ENCODE results near the gene IL23R. TPM values are rescaled to one million over a fixed set of nuclear protein-coding genes. Genes with fewer than 3 reads are reported as not detected.

The IL23R gene
- total and polyA plus RNA-seq, 2 donors (not counting 1 experiment from before 2014, with no cell fraction given), result not detected

GRCh38 chr1:67192902-67193301, 26.6 kb downstream of the IL23R start:
- Histone ChIP-seq H3K9me3 (ENCODE audit: control extremely low read depth in 1 of 3, control insufficient read depth in 2 of 3, insufficient read depth in 1 of 3, low read length in 2 of 3) (no peaks in the 10 kb centered on the region), H3K4me2 (replicated peaks; ENCODE audit: low read depth, low read length, poor library complexity, severe bottlenecking) (no peak overlapping the region), H3K27ac (ENCODE audit: low read length in 2 of 2) (no peak overlapping the region), H3K4me1 (ENCODE audit: control insufficient read depth in 2 of 2, insufficient read depth in 2 of 2, low read length in 2 of 2) (no peaks in the 10 kb centered on the region), H3K36me3 (replicated peaks in 1 of 2; ENCODE audit: control extremely low read depth in 1 of 2, control insufficient read depth in 1 of 2, extremely low read depth in 1 of 2, insufficient read depth in 2 of 2, low read length in 1 of 2) (no peaks in the 10 kb centered on the region), H4K20me1 (ENCODE audit: control insufficient read depth, insufficient read depth, low read length, poor library complexity, severe bottlenecking) (no peaks in the 10 kb centered on the region), H3K27me3 (replicated peaks in 1 of 4; ENCODE audit: control extremely low read depth in 1 of 4, control insufficient read depth in 3 of 4, insufficient read depth in 4 of 4, low read length in 3 of 4) (no peaks in the 10 kb centered on the region), H3K4me3 (ENCODE audit: control extremely low read depth in 1 of 5, extremely low read depth in 1 of 5, insufficient read depth in 1 of 5, low read depth in 2 of 5, low read length in 4 of 5) (no peak overlapping the region), H3K79me2 (ENCODE audit: control insufficient read depth, insufficient read depth, low read length) (no peaks in the 10 kb centered on the region), H2AFZ (ENCODE audit: insufficient read depth, low read depth, low read length, poor library complexity, severe bottlenecking) (no peak overlapping the region), H3K9ac (ENCODE audit: low read length) (no peak overlapping the region)
- CTCF ChIA-PET, result no interaction called here
- Mint-ChIP-seq H3K27me3 (peaks cover 9% of the 10 kb centered on the region), H3K4me1 (no peaks in the 10 kb centered on the region), H3K4me3 (no peak overlapping the region), H3K27ac (no peak overlapping the region), H3K9me3 (ENCODE audit: insufficient read depth) (no peaks in the 10 kb centered on the region)
- DNase-seq, result no peak
- TF ChIP-seq CTCF (IDR thresholded peaks at IDR 0.05), result no peak
- TF ChIP-seq EZH2 (IDR thresholded peaks at IDR 0.05; ENCODE audit: borderline replicate concordance, insufficient read depth, low read depth, low read length, poor library complexity, severe bottlenecking), result no peak
- intact Hi-C loops (cut with micrococcal nuclease), result no loop called here
- 100% methylated on average over 1 of the region's 1 CpG for WGBS (ENCODE audit: insufficient coverage)
- POLR2A ChIA-PET, result no interaction called here
- no peak for ATAC-seq (ENCODE audit: low read depth)

DNA sequence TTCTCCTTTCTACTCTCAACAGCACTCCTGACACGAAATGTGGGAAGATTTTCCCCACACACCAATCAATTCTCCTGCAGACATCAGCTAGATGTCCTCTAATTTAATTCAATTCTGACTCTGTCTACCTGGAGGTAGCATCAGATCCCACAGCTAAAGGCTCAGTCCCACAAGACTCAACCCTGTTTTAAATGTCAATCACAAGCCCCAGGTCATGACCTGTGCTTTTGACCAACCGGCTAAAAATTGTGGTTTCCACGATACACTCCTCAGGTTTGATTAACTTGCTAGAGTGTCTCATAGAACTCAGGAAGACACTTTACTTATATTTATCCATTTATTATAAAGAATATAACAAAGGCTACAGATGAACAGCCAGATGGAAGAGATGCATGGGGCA, 27.4 kb downstream of the IL23R start:
- POLR2A ChIA-PET, result no interaction called here
- WGBS (ENCODE audit: insufficient coverage), result no CpG with 5 or more reads among the region's 3 CpGs
- H3K79me2 ChIP-seq (ENCODE audit: control insufficient read depth, insufficient read depth, low read length), result no peaks in the 10 kb centered on the region
- no peaks in the 10 kb centered on the region for H3K9me3 Mint-ChIP-seq (ENCODE audit: insufficient read depth)
- H3K4me1 ChIP-seq (ENCODE audit: control insufficient read depth in 2 of 2, insufficient read depth in 2 of 2, low read length in 2 of 2), result no peaks in the 10 kb centered on the region
- no peak overlapping the region for H3K4me3 ChIP-seq (ENCODE audit: control extremely low read depth in 1 of 5, extremely low read depth in 1 of 5, insufficient read depth in 1 of 5, low read depth in 2 of 5, low read length in 4 of 5)
- CTCF ChIA-PET, result no interaction called here
- H3K27me3 Mint-ChIP-seq, result peaks cover 9% of the 10 kb centered on the region
- intact Hi-C loops (cut with micrococcal nuclease), result no loop called here
- no peak overlapping the region for H3K4me2 ChIP-seq (replicated peaks; ENCODE audit: low read depth, low read length, poor library complexity, severe bottlenecking)
- TF ChIP-seq CTCF (IDR thresholded peaks at IDR 0.05), result no peak
- TF ChIP-seq EZH2 (IDR thresholded peaks at IDR 0.05; ENCODE audit: borderline replicate concordance, insufficient read depth, low read depth, low read length, poor library complexity, severe bottlenecking), result no peak
- H3K9me3 ChIP-seq (ENCODE audit: control extremely low read depth in 1 of 3, control insufficient read depth in 2 of 3, insufficient read depth in 1 of 3, low read length in 2 of 3), result no peaks in the 10 kb centered on the region
- H3K9ac ChIP-seq (ENCODE audit: low read length), result no peak overlapping the region
- no peaks in the 10 kb centered on the region for H3K36me3 ChIP-seq (replicated peaks in 1 of 2; ENCODE audit: control extremely low read depth in 1 of 2, control insufficient read depth in 1 of 2, extremely low read depth in 1 of 2, insufficient read depth in 2 of 2, low read length in 1 of 2)
- H3K27ac ChIP-seq (ENCODE audit: low read length in 2 of 2), result no peak overlapping the region
- H3K4me3 Mint-ChIP-seq, result no peak overlapping the region
- no peak overlapping the region for H2AFZ ChIP-seq (ENCODE audit: insufficient read depth, low read depth, low read length, poor library complexity, severe bottlenecking)
- ATAC-seq (ENCODE audit: low read depth) (no peak), DNase-seq (no peak)
- no peaks in the 10 kb centered on the region for H4K20me1 ChIP-seq (ENCODE audit: control insufficient read depth, insufficient read depth, low read length, poor library complexity, severe bottlenecking)
- no peaks in the 10 kb centered on the region for H3K4me1 Mint-ChIP-seq
- H3K27ac Mint-ChIP-seq, result no peak overlapping the region
- H3K27me3 ChIP-seq (replicated peaks in 1 of 4; ENCODE audit: control extremely low read depth in 1 of 4, control insufficient read depth in 3 of 4, insufficient read depth in 4 of 4, low read length in 3 of 4), result no peaks in the 10 kb centered on the region
